MM.1S (cell line): ENCODE results near the gene SLC2A3.

Experiments
- CTCF ChIP-seq: fragments of 300-600 bp; sonication (generic); IDR thresholded peaks from 2 replicates; pipeline ENCODE4 v1.5.1; 2016; ENCODE audit warnings: antibody characterized with exemption, low read length, mixed read lengths
- EZH2 ChIP-seq: fragments of 300-600 bp; sonication (generic); optimal IDR thresholded peaks from 2 replicates; pipeline ENCODE3; 2017; ENCODE audit warnings: low read depth, mild to moderate bottlenecking, antibody characterized with exemption, low read length, mixed read lengths
- EZH2phosphoT487 ChIP-seq: fragments of 300-600 bp; sonication (generic); IDR thresholded peaks from 2 replicates; pipeline ENCODE4 v1.6.1; 2018; ENCODE audit warnings: antibody characterized with exemption, low read length

- no peak for TF ChIP-seq CTCF
- no peak for TF ChIP-seq EZH2
- no peak for TF ChIP-seq EZH2phosphoT487
Measured at GRCh38 chr12:7959701-7960121, 23.7 kb upstream of the SLC2A3 start.
